Peyer's patch (tissue), 4 donors: ENCODE measurements around the gene APOA1. TPM values are rescaled to one million over a fixed set of nuclear protein-coding genes. Genes with fewer than 3 reads are reported as not detected.
A peak's percentile ranks its signal among the peaks of the same experiment; 100 is the strongest.

Experiments used
- DNase-seq, 3 donors: peaks; one replicate each; pipeline ENCODE4 v3.0.0-alpha.2; 2017 to 2019
- H3K27ac ChIP-seq, 4 donors: fragments of 200-600 bp; sonication (generic); one replicate each; pipeline ENCODE4 v1.5.1; 2016 to 2019
- H3K27me3 ChIP-seq, 2 donors: fragments of 200-600 bp; sonication (generic); one replicate each; pipeline ENCODE4 v1.5.1; 2019
- H3K36me3 ChIP-seq, 3 donors: fragments of 200-600 bp; sonication (generic); one replicate each; pipeline ENCODE4 v1.5.1; 2016 to 2019
- H3K4me1 ChIP-seq, 4 donors: fragments of 200-600 bp; sonication (generic); one replicate each; pipeline ENCODE4 v1.5.1; 2016 to 2019
- H3K4me3 ChIP-seq, 4 donors: fragments of 200-600 bp; sonication (generic); 1 replicate in 3 of 4; 2 replicates in 1 of 4; pipeline ENCODE4 v1.5.1; 2016 to 2019; ENCODE audit warnings: mild to moderate bottlenecking in 1 of 4
- H3K9me3 ChIP-seq, 4 donors: fragments of 200-600 bp; sonication (generic); one replicate each; pipeline ENCODE4 v1.5.1; 2016 to 2019; ENCODE audit warnings: mild to moderate bottlenecking in 1 of 4
- POLR2A ChIP-seq, 2 donors: fragments of 450-650 bp; IDR thresholded peaks; one replicate each; pipeline ENCODE4 v1.5.1; 2017; ENCODE audit warnings: antibody characterized with exemption in 2 of 2, mild to moderate bottlenecking in 2 of 2, moderate library complexity in 2 of 2
- total RNA-seq, 4 donors: library from RNA; depleted of rRNA; stranded (reverse); fragments of >200 nt; gene quantifications; one replicate each; pipeline ENCODE4 v1.1.0, GENCODE V29; 2016
- TF ChIP-seq, protein P1 (sequence below), 6 experiments: fragments of 450-650 bp in 4 of 6; fragments of 200-600 bp in 2 of 6; sonication (generic) in 1 of 6; IDR thresholded peaks; one replicate each; pipeline ENCODE4 v1.5.1; 2017 to 2019; ENCODE audit warnings: antibody characterized with exemption in 6 of 6, mild to moderate bottlenecking in 3 of 6, moderate library complexity in 1 of 6

Gene APOA1
- total RNA-seq, 4 donors from 2014 or later, result 42.9 to 6,445 (median 3,046) TPM

DNA sequence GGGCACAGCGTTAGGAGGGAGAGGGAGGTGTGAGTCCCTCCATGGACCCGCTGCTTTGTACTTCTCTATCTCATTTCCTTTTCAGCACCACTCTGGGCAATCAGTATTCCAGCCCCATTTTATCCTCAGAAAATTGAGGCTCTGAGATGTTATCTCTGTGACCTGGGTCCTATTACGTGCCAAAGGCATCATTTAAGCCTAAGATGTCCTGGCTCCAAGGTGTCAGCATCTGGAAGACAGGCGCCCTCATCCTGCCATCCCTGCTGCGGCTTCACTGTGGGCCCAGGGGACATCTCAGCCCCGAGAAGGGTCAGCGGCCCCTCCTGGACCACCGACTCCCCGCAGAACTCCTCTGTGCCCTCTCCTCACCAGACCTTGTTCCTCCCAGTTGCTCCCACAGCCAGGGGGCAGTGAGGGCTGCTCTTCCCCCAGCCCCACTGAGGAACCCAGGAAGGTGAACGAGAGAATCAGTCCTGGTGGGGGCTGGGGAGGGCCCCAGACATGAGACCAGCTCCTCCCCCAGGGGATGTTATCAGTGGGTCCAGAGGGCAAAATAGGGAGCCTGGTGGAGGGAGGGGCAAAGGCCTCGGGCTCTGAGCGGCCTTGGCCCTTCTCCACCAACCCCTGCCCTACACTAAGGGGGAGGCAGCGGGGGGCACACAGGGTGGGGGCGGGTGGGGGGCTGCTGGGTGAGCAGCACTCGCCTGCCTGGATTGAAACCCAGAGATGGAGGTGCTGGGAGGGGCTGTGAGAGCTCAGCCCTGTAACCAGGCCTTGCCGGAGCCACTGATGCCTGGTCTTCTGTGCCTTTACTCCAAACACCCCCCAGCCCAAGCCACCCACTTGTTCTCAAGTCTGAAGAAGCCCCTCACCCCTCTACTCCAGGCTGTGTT is 8.5 kb downstream of the APOA1 start:
- H3K27me3 ChIP-seq, result no peaks in the 10 kb centered on the region
- no peaks in the 10 kb centered on the region for H3K9me3 ChIP-seq
- TF ChIP-seq, protein P1, sequence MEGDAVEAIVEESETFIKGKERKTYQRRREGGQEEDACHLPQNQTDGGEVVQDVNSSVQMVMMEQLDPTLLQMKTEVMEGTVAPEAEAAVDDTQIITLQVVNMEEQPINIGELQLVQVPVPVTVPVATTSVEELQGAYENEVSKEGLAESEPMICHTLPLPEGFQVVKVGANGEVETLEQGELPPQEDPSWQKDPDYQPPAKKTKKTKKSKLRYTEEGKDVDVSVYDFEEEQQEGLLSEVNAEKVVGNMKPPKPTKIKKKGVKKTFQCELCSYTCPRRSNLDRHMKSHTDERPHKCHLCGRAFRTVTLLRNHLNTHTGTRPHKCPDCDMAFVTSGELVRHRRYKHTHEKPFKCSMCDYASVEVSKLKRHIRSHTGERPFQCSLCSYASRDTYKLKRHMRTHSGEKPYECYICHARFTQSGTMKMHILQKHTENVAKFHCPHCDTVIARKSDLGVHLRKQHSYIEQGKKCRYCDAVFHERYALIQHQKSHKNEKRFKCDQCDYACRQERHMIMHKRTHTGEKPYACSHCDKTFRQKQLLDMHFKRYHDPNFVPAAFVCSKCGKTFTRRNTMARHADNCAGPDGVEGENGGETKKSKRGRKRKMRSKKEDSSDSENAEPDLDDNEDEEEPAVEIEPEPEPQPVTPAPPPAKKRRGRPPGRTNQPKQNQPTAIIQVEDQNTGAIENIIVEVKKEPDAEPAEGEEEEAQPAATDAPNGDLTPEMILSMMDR (IDR thresholded peaks at IDR 0.05), result no peak
- TF ChIP-seq POLR2A (IDR thresholded peaks at IDR 0.05), result peak in 1 of 2 donors; percentile 21
- H3K27ac ChIP-seq, result peak overlapping the region in 3 of 4 donors; percentile 46 to 92 (median 81)
- no peaks in the 10 kb centered on the region for H3K36me3 ChIP-seq
- H3K4me3 ChIP-seq, result peak overlapping the region in 2 of 4 donors; percentile 43 to 53
- H3K4me1 ChIP-seq, result no peaks in the 10 kb centered on the region
- peak in 2 of 3 donors; percentile 61 to 72 for DNase-seq

GRCh38 chr11:116827461-116827860 is 10.0 kb downstream of the APOA1 start:
- no peak for DNase-seq
- no peaks in the 10 kb centered on the region for H3K36me3 ChIP-seq
- no peaks in the 10 kb centered on the region for H3K9me3 ChIP-seq
- H3K27ac ChIP-seq, result peak overlapping the region in 3 of 4 donors; percentile 49 to 92 (median 81)
- no peaks in the 10 kb centered on the region for H3K27me3 ChIP-seq
- TF ChIP-seq, protein P1 (IDR thresholded peaks at IDR 0.05), result no peak
- TF ChIP-seq POLR2A (IDR thresholded peaks at IDR 0.05), result no peak
- H3K4me3 ChIP-seq, result no peak overlapping the region
- H3K4me1 ChIP-seq, result no peaks in the 10 kb centered on the region

DNA sequence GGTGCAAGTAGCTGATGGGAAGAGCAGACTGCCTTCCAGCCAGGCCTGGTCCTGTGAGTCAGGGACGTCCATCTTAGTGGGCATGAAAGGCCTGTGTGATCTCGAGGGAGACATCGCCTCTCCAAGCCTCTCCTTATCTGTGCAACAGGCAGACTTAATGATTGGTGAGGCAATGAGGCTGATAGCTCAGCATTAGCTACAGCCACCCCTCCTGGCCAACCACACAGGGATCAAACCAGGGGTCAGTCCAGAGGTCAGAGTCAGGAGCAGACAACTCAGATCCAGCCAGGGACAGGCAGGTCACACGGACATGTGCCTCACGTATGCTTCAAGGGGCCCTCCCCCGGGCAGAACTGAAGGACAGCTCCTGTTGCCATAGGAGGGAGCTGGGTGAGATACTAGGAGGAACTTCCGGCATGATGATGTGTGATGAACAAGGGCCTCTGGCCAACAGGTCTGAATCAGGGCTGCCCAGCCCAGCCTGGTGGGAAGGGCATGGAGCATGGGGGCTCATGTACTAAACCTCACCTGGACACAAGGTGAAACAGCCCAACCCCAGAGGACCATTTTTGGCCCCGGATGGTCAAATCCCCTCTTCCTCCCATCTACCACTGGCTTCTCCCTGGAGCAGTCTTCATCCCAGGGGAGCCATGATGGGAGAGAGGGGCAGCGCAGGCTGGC is 10.5 kb downstream of the APOA1 start:
- Histone ChIP-seq H3K27me3 (no peaks in the 10 kb centered on the region), H3K9me3 (no peaks in the 10 kb centered on the region), H3K4me1 (no peaks in the 10 kb centered on the region), H3K4me3 (peak overlapping the region in 1 of 4 donors; percentile 11), H3K36me3 (no peaks in the 10 kb centered on the region), H3K27ac (peak overlapping the region in 3 of 4 donors; percentile 49 to 92 (median 81))
- DNase-seq, result peak in 2 of 3 donors; percentile 80 to 85
- TF ChIP-seq, protein P1 (IDR thresholded peaks at IDR 0.05), result peak in 1 of 6 experiments; percentile 1
- peak; percentile 13 to 51 for TF ChIP-seq POLR2A (IDR thresholded peaks at IDR 0.05)

- H3K36me3 ChIP-seq, result peaks cover 0 to 4% (median 0%) of the 10 kb centered on the region in 3 donors
- peak overlapping the region in 2 of 4 donors; percentile 81 to 92 for H3K27ac ChIP-seq
- H3K27me3 ChIP-seq, result no peaks in the 10 kb centered on the region
- H3K4me3 ChIP-seq, result peak overlapping the region in 1 of 4 donors; percentile 11
- no peak for TF ChIP-seq POLR2A (IDR thresholded peaks at IDR 0.05)
- TF ChIP-seq, protein P1 (IDR thresholded peaks at IDR 0.05), result no peak
- peak in 2 of 3 donors; percentile 73 to 76 for DNase-seq
- H3K9me3 ChIP-seq, result no peaks in the 10 kb centered on the region
- H3K4me1 ChIP-seq, result no peaks in the 10 kb centered on the region
Measured at GRCh38 chr11:116825854-116826750, 11.3 kb downstream of the APOA1 start.

DNA sequence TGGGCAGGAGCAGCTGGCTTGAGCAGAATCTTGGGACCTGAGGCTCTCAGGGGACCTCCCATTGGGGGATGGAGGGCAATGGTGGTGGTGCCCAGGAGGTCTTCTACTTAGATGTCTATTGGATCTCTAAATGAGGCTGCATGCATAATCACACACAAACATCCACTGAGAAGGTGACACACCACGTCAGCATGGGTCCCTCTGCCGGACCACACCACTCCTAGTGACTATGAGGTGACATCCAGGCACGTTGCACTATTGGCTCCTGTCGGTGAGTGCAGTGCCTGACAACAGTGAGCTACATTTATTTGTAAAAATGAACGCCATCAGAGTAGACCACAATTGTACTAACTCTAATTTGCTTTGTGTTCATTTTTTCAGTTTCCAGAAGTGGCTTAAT is 12.0 kb downstream of the APOA1 start:
- Histone ChIP-seq H3K9me3 (no peaks in the 10 kb centered on the region), H3K4me3 (no peak overlapping the region), H3K36me3 (peaks cover 0 to 5% (median 0%) of the 10 kb centered on the region in 3 donors), H3K27ac (peak overlapping the region in 2 of 4 donors; percentile 81 to 92), H3K4me1 (no peaks in the 10 kb centered on the region), H3K27me3 (no peaks in the 10 kb centered on the region)
- TF ChIP-seq POLR2A (IDR thresholded peaks at IDR 0.05), result no peak
- TF ChIP-seq, protein P1 (IDR thresholded peaks at IDR 0.05), result no peak
- no peak for DNase-seq
